Sigmoid colon (tissue), 7 donors: ENCODE measurements around the gene ADA. TPM values are rescaled to one million over a fixed set of nuclear protein-coding genes. Genes with fewer than 3 reads are reported as not detected.

Source experiments
- DNase-seq: peaks from one replicate; pipeline ENCODE4 v3.0.0-alpha.2; 2019
- H3K27ac ChIP-seq, 4 donors: fragments of 200-600 bp; sonication (generic); one replicate each; pipeline ENCODE4 v1.5.1; 2016 to 2019; ENCODE audit warnings: mild to moderate bottlenecking in 1 of 4
- H3K27me3 ChIP-seq, 3 donors: fragments of 200-600 bp; sonication (generic); one replicate each; pipeline ENCODE4 v1.5.1; 2019; ENCODE audit warnings: mild to moderate bottlenecking in 1 of 3
- H3K36me3 ChIP-seq, 4 donors: fragments of 200-600 bp; sonication (generic); one replicate each; pipeline ENCODE4 v1.5.1; 2016 to 2019
- H3K4me1 ChIP-seq, 4 donors: fragments of 200-600 bp; sonication (generic); one replicate each; pipeline ENCODE4 v1.5.1; 2017 to 2019
- H3K4me3 ChIP-seq, 4 donors: fragments of 200-600 bp; sonication (generic); one replicate each; pipeline ENCODE4 v1.5.1; 2017 to 2019; ENCODE audit warnings: mild to moderate bottlenecking in 2 of 4, moderate library complexity in 1 of 4
- H3K9me3 ChIP-seq, 4 donors: fragments of 200-600 bp in 3 of 4; sonication (generic) in 3 of 4; one replicate each; pipeline versions ENCODE4 v1.5.1 to v1.6.1; 2013 to 2019
- CTCF ChIP-seq, 4 experiments: fragments of 450-650 bp in 3 of 4; fragments of 200-600 bp in 1 of 4; IDR thresholded peaks; one replicate each; pipeline ENCODE4 v1.5.1; 2016 to 2019; ENCODE audit warnings: antibody characterized with exemption in 4 of 4, mild to moderate bottlenecking in 3 of 4, moderate library complexity in 2 of 4
- EP300 ChIP-seq, 4 donors: sonication (generic); formaldehyde crosslinking; IDR thresholded peaks; one replicate each; pipeline ENCODE4 v1.6.1; 2017; ENCODE audit warnings: antibody characterized with exemption in 4 of 4
- POLR2A ChIP-seq, 2 donors: fragments of 450-650 bp; IDR thresholded peaks; one replicate each; pipeline ENCODE4 v1.6.1; 2016; ENCODE audit warnings: antibody characterized with exemption in 2 of 2, mild to moderate bottlenecking in 2 of 2, moderate library complexity in 2 of 2
- POLR2AphosphoS5 ChIP-seq, 4 donors: sonication (generic); formaldehyde crosslinking; IDR thresholded peaks; one replicate each; pipeline ENCODE4 v1.6.1; 2017; ENCODE audit warnings: antibody characterized with exemption in 4 of 4
- WGBS, 2 donors: extraction: QIAGEN DNeasy Blood & Tissue Kit; methylation state at CpG; one replicate each; pipeline ENCODE4 v1.1.7; 2013; 5-methylcytosine and 5-hydroxymethylcytosine counted together
- intact Hi-C: fragments of 100-400 bp; cut with DNase I; formaldehyde crosslinking; loops from one replicate; pipeline ENCODE4 v1.15.1; 2023
- polyA plus RNA-seq, 3 donors: library from polyadenylated mRNA; stranded (reverse); fragments of 200-250 nt; gene quantifications; one replicate each; pipeline ENCODE4 v1.2.3, GENCODE V29; 2013
- total RNA-seq, 4 donors: library from RNA; depleted of rRNA; stranded (reverse); fragments of >200 nt; gene quantifications; one replicate each; pipeline ENCODE4 v1.1.0, GENCODE V29; 2016
- donor health status: healthy with polysubstance abuse.
- donor health status: Bipolar disorder and iron deficiency.
- donor health status: healthy.

The ADA gene
- total and polyA plus RNA-seq, 7 donors, result 2.5 to 17.1 (median 11.1) TPM

- no peak for DNase-seq
- intact Hi-C loops, result no loop called here
Observed at GRCh38 chr20:44616604-44616964, 34.9 kb downstream of the ADA start.

GRCh38 chr20:44615876-44616603, 35.5 kb downstream of the ADA start:
- intact Hi-C loops, result no loop called here
- Histone ChIP-seq H3K27me3 (no peaks in the 10 kb centered on the region), H3K4me3 (no peak overlapping the region), H3K4me1 (peaks cover 0 to 47% (median 40%) of the 10 kb centered on the region in 4 donors), H3K27ac (peak overlapping the region; percentile 76 to 83 (median 79)), H3K9me3 (no peaks in the 10 kb centered on the region), H3K36me3 (peaks cover 18 to 69% (median 36%) of the 10 kb centered on the region in 4 donors)
- DNase-seq, result no peak
- TF ChIP-seq POLR2AphosphoS5 (IDR thresholded peaks at IDR 0.05), result no peak
- no peak for TF ChIP-seq EP300 (IDR thresholded peaks at IDR 0.05)
- no peak for TF ChIP-seq CTCF (IDR thresholded peaks at IDR 0.05)
- TF ChIP-seq POLR2A (IDR thresholded peaks at IDR 0.05), result no peak
- 87 to 92% methylated on average over 14 of the region's 14 CpGs for WGBS, 2 donors

More at GRCh38 chr20:44616604-44616964, 34.9 kb downstream of the ADA start:
- Histone ChIP-seq H3K9me3 (no peaks in the 10 kb centered on the region), H3K4me3 (no peak overlapping the region), H3K36me3 (peaks cover 18 to 74% (median 38%) of the 10 kb centered on the region in 4 donors), H3K27me3 (no peaks in the 10 kb centered on the region), H3K27ac (peak overlapping the region; percentile 76 to 83 (median 79)), H3K4me1 (peaks cover 0 to 47% (median 40%) of the 10 kb centered on the region in 4 donors)
- no peak for TF ChIP-seq POLR2A (IDR thresholded peaks at IDR 0.05)
- TF ChIP-seq CTCF (IDR thresholded peaks at IDR 0.05), result no peak
- peak in 1 of 4 donors; percentile 29 for TF ChIP-seq POLR2AphosphoS5 (IDR thresholded peaks at IDR 0.05)
- WGBS, 2 donors, result 40 to 67% methylated on average over 14 of the region's 14 CpGs

- Histone ChIP-seq H3K9me3 (no peaks in the 10 kb centered on the region), H3K36me3 (peaks cover 18 to 61% (median 33%) of the 10 kb centered on the region in 4 donors), H3K27me3 (no peaks in the 10 kb centered on the region), H3K4me3 (no peak overlapping the region), H3K27ac (peak overlapping the region; percentile 76 to 83 (median 79)), H3K4me1 (peaks cover 0 to 51% (median 45%) of the 10 kb centered on the region in 4 donors)
- no peak for DNase-seq
- intact Hi-C loops, result no loop called here
- TF ChIP-seq POLR2A (IDR thresholded peaks at IDR 0.05), result no peak
- no peak for TF ChIP-seq POLR2AphosphoS5 (IDR thresholded peaks at IDR 0.05)
- WGBS, 2 donors, result 51 to 76% methylated on average over 10 of the region's 10 CpGs
Observed at GRCh38 chr20:44615169-44615791, 36.2 kb downstream of the ADA start.

- Histone ChIP-seq H3K4me1 (peaks cover 0 to 59% (median 52%) of the 10 kb centered on the region in 4 donors), H3K36me3 (peaks cover 15 to 53% (median 33%) of the 10 kb centered on the region in 4 donors), H3K27ac (peak overlapping the region; percentile 76 to 83 (median 79)), H3K27me3 (no peaks in the 10 kb centered on the region), H3K4me3 (no peak overlapping the region), H3K9me3 (no peaks in the 10 kb centered on the region)
- peak; percentile 85 for DNase-seq
- 89 to 93% methylated on average over 14 of the region's 14 CpGs for WGBS, 2 donors
- no peak for TF ChIP-seq EP300 (IDR thresholded peaks at IDR 0.05)
- no peak for TF ChIP-seq CTCF (IDR thresholded peaks at IDR 0.05)
- TF ChIP-seq POLR2AphosphoS5 (IDR thresholded peaks at IDR 0.05), result peak in 1 of 4 donors; percentile 5
- no peak for TF ChIP-seq POLR2A (IDR thresholded peaks at IDR 0.05)
- intact Hi-C loops, result loop anchor here (5.0 kb wide), 1 partner anchor 38 kb away; the partner anchor contains the start of gene ADA
Observed at GRCh38 chr20:44614525-44614924, 37.0 kb downstream of the ADA start.

GRCh38 chr20:44613575-44613974, 37.9 kb downstream of the ADA start:
- H3K4me3 ChIP-seq, result no peak overlapping the region
- peaks cover 0 to 68% (median 61%) of the 10 kb centered on the region in 4 donors for H3K4me1 ChIP-seq
- H3K9me3 ChIP-seq, result no peaks in the 10 kb centered on the region
- peaks cover 6 to 44% (median 24%) of the 10 kb centered on the region in 4 donors for H3K36me3 ChIP-seq
- DNase-seq, result no peak
- peak overlapping the region; percentile 76 to 83 (median 79) for H3K27ac ChIP-seq
- 96 to 97% methylated on average over 5 of the region's 5 CpGs for WGBS, 2 donors
- TF ChIP-seq POLR2A (IDR thresholded peaks at IDR 0.05) (no peak), POLR2AphosphoS5 (IDR thresholded peaks at IDR 0.05) (no peak), EP300 (IDR thresholded peaks at IDR 0.05) (no peak), CTCF (IDR thresholded peaks at IDR 0.05) (no peak)
- H3K27me3 ChIP-seq, result no peaks in the 10 kb centered on the region
- intact Hi-C loops, result loop anchor here (5.0 kb wide), 1 partner anchor 39 kb away; the partner anchor contains the start of gene ADA
